BLaER1 treated with 17β-estradiol and CSF1 and Interleukin-3, amounts not matched to agents 10 nM and 100 nM (cell line): ENCODE results near the gene PNPO.

Source experiments
- H3K27ac ChIP-seq, 11 experiments: shearing (Covaris generic); formaldehyde crosslinking; 2 replicates each; pipeline ENCODE4 v1.8.1; 2022
- H3K27me3 ChIP-seq, 11 experiments: shearing (Covaris generic); formaldehyde crosslinking; 2 replicates each; pipeline ENCODE4 v1.8.1; 2022
- H3K36me3 ChIP-seq, 11 experiments: shearing (Covaris generic); formaldehyde crosslinking; 2 replicates each; pipeline ENCODE4 v1.8.1; 2022
- H3K4me1 ChIP-seq, 10 experiments: shearing (Covaris generic); formaldehyde crosslinking; 2 replicates each; pipeline ENCODE4 v1.8.1; 2022
- H3K4me2 ChIP-seq, 11 experiments: shearing (Covaris generic); formaldehyde crosslinking; 2 replicates each; pipeline ENCODE4 v1.8.1; 2022
- H3K4me3 ChIP-seq, 10 experiments: shearing (Covaris generic); formaldehyde crosslinking; 2 replicates each; pipeline ENCODE4 v1.8.1; 2022
- H3K9ac ChIP-seq, 11 experiments: shearing (Covaris generic); formaldehyde crosslinking; 2 replicates each; pipeline ENCODE4 v1.8.1; 2022
- H3K9me3 ChIP-seq, 11 experiments: shearing (Covaris generic); formaldehyde crosslinking; replicated peaks in 1 of 11; 2 replicates each; pipeline ENCODE4 v1.8.1; 2022
- H4K20me1 ChIP-seq, 11 experiments: shearing (Covaris generic); formaldehyde crosslinking; 2 replicates each; pipeline ENCODE4 v1.8.1; 2022
- Cebpa-rat ChIP-seq, 11 experiments: shearing (Covaris generic); IDR thresholded peaks; 2 replicates each; pipeline ENCODE4 v1.8.1; 2022

PNPO gene

GRCh38 chr17:47949946-47950345 is 8.6 kb downstream of the PNPO start:
- no peak for TF ChIP-seq Cebpa-rat (IDR thresholded peaks at IDR 0.05)
- H3K4me2 ChIP-seq = peak overlapping the region; percentile 64 to 87 (median 78); a peak in 21 of 22 replicates
- peaks cover 6 to 43% (median 21%) of the 10 kb centered on the region in 11 experiments; a peak in 17 of 22 replicates for H3K36me3 ChIP-seq
- H3K9me3 ChIP-seq = no peaks in the 10 kb centered on the region
- H3K4me3 ChIP-seq = 0 out of 20 replicates have a peak overlapping the region, but pooled peaks of 1 of the 10 experiments have one; percentile 17
- H3K9ac ChIP-seq = peak overlapping the region in 7 of 11 experiments; percentile 37 to 62 (median 48); a peak in 8 of 22 replicates
- peak overlapping the region in 2 of 11 experiments; percentile 48 to 51; a peak in 3 of 22 replicates for H3K27ac ChIP-seq
- H4K20me1 ChIP-seq = no peaks in the 10 kb centered on the region
- H3K27me3 ChIP-seq = no peaks in the 10 kb centered on the region
- H3K4me1 ChIP-seq = peaks cover 31 to 75% (median 41%) of the 10 kb centered on the region in 10 experiments

- Histone ChIP-seq H3K4me1 (peaks cover 26 to 70% (median 36%) of the 10 kb centered on the region in 10 experiments), H3K27me3 (no peaks in the 10 kb centered on the region), H4K20me1 (no peaks in the 10 kb centered on the region), H3K9me3 (no peaks in the 10 kb centered on the region), H3K4me3 (no peak overlapping the region), H3K9ac (no peak overlapping the region), H3K36me3 (peaks cover 6 to 38% (median 18%) of the 10 kb centered on the region in 11 experiments; a peak in 16 of 22 replicates), H3K27ac (no peak overlapping the region), H3K4me2 (peak overlapping the region in 4 of 11 experiments; percentile 75 to 87 (median 81); a peak in 3 of 22 replicates)
- TF ChIP-seq Cebpa-rat (IDR thresholded peaks at IDR 0.05) = no peak
Observed at GRCh38 chr17:47950448-47950847, 9.1 kb downstream of the PNPO start.

- no peak for TF ChIP-seq Cebpa-rat (IDR thresholded peaks at IDR 0.05)
- peaks cover 29 to 51% (median 31%) of the 10 kb centered on the region in 10 experiments for H3K4me1 ChIP-seq
- H3K4me2 ChIP-seq = peak overlapping the region in 3 of 11 experiments; percentile 41 to 69 (median 64); a peak in 6 of 22 replicates
- H3K9me3 ChIP-seq = no peaks in the 10 kb centered on the region
- peaks cover 0 to 24% (median 8%) of the 10 kb centered on the region in 11 experiments; a peak in 11 of 22 replicates for H3K36me3 ChIP-seq
- H3K4me3 ChIP-seq = no peak overlapping the region
- no peak overlapping the region for H3K9ac ChIP-seq
- H4K20me1 ChIP-seq = 0 out of 22 replicates have a peak, but pooled peaks cover 0 to 7% (median 0%) of the 10 kb centered on the region in 11 experiments
- no peaks in the 10 kb centered on the region for H3K27me3 ChIP-seq
- no peak overlapping the region for H3K27ac ChIP-seq
Observed at GRCh38 chr17:47952171-47953021, 11.0 kb downstream of the PNPO start.

- Histone ChIP-seq H3K27ac (no peak overlapping the region), H3K9ac (no peak overlapping the region), H3K9me3 (no peaks in the 10 kb centered on the region), H3K36me3 (peaks cover 0 to 12% (median under 1%) of the 10 kb centered on the region in 11 experiments; a peak in 5 of 22 replicates), H4K20me1 (0 out of 22 replicates have a peak, but pooled peaks cover 0 to 15% (median 0%) of the 10 kb centered on the region in 11 experiments), H3K27me3 (no peaks in the 10 kb centered on the region), H3K4me3 (no peak overlapping the region), H3K4me1 (peaks cover 27 to 39% (median 33%) of the 10 kb centered on the region in 10 experiments), H3K4me2 (no peak overlapping the region)
- no peak for TF ChIP-seq Cebpa-rat (IDR thresholded peaks at IDR 0.05)
Observed at GRCh38 chr17:47953909-47954308, 12.5 kb downstream of the PNPO start.

DNA sequence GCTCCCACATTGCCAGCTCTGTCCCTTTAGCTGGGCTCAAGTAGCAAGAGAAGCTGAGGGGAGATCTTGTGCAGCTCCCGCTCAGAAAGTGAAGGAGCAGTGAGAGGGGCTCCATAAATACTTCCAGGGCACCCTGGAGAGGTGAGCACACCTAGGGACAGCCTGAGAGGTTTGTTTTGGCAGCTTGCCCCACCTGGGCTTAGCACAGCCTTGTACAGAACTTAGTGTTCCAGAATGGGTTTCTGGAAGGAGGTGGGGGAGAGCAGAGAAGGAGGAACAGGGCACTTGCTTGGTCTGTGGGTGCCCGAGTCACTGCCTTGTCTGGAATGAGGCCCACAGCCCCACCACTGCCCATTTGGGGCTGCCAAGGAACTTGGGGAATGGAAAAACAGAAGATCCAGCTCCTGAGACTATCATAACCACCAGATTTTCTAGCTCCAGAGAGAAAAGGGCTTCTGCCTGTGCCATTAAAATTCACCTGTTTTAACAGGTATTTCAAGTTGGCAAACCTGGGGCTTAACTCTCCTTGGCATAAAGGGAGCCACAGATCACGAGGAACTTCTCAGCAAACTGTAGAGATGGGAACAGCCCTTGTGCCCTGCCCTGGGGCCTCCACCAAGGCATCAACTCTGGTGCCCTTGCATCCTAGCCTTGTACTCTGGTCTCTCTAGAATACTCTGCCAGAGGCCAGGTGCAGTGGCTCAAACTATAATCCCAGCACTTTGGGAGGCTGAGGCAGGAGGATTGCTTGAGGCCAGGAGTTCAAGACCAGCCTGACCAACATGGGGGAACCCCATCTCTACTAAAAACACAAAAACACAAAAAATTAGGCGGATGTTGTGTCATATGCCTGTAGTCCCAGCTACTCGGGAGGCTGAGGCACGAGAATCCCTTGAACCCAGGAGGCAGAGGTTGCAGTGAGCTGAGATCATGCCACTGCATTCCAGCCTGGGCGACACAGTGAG is 14.4 kb downstream of the PNPO start:
- no peaks in the 10 kb centered on the region for H3K9me3 ChIP-seq

GRCh38 chr17:47956791-47957590 is 15.6 kb downstream of the PNPO start:
- Histone ChIP-seq H3K4me1 (peaks cover 6 to 36% (median 19%) of the 10 kb centered on the region in 10 experiments), H4K20me1 (0 out of 22 replicates have a peak, but pooled peaks cover 0 to 15% (median 0%) of the 10 kb centered on the region in 11 experiments), H3K27ac (no peak overlapping the region), H3K9ac (no peak overlapping the region), H3K36me3 (no peaks in the 10 kb centered on the region; a peak in 3 of 22 replicates), H3K4me2 (peak overlapping the region in 8 of 11 experiments; percentile 17 to 57 (median 42); a peak in 12 of 22 replicates), H3K4me3 (no peak overlapping the region), H3K27me3 (no peaks in the 10 kb centered on the region), H3K9me3 (no peaks in the 10 kb centered on the region)
- TF ChIP-seq Cebpa-rat (IDR thresholded peaks at IDR 0.05) = no peak

More for the DNA sequence above, 14.4 kb downstream of the PNPO start:
- no peak overlapping the region for H3K4me3 ChIP-seq
- peaks cover 0 to 6% (median 0%) of the 10 kb centered on the region in 11 experiments; a peak in 3 of 22 replicates for H3K36me3 ChIP-seq
- no peak overlapping the region for H3K4me2 ChIP-seq
- no peak for TF ChIP-seq Cebpa-rat (IDR thresholded peaks at IDR 0.05)
- no peak overlapping the region for H3K9ac ChIP-seq
- H3K27me3 ChIP-seq = no peaks in the 10 kb centered on the region
- H3K27ac ChIP-seq = no peak overlapping the region
- H3K4me1 ChIP-seq = peaks cover 17 to 36% (median 20%) of the 10 kb centered on the region in 10 experiments
- 0 out of 22 replicates have a peak, but pooled peaks cover 0 to 15% (median 0%) of the 10 kb centered on the region in 11 experiments for H4K20me1 ChIP-seq

DNA sequence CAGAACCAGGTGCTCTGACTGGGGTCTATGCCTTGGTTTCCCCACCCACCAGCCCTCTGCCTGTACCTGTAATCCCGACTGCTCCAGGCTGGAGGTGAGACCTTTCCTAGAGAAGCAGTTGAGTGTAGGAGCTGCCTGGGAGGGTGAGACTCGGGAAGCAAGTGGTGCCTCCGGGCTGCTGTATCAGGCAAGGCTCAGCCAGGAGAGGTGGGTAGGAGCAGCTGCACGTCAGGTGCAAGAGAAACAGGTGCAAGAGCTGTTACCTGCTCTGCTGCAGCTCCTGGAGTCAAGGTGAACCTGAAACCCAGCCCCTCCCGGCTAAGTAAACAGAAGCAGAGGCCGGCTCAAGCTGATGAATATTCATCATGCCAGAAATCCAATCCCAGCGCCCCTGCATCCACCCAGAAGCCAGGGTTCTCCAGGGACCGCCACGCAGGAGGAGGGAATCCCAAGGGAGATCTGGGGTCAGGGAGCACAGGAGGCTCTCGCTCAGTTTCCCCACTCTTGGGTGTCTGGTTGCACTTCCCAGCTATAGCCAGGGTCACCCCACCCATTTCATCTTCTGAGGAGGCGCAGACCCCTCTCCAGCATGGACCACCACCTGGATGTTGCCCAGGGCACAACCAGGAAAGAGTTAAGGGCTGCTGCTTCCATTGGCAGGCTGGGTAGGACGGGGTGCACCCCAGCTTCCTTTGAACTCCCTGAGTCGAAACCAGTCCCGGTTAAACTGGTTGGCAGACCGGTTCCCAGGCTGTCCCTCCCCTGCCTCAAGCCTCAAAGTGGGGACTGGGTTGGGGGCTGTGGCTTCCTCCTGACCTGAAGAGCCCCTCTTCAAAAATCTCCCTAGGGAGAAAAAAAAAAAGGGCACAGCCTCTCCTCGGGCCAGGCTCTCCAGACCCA is 16.5 kb downstream of the PNPO start, which contains the start of gene PRR15L:
Gene PRR15L, minus strand, starts transcription at position 293 of the 900 bp plus-strand sequence. CDS start 4,649 bp downstream, outside the sequence.
- TF ChIP-seq Cebpa-rat (IDR thresholded peaks at IDR 0.05) = no peak

More for the DNA sequence above, 16.5 kb downstream of the PNPO start, which contains the start of gene PRR15L:
- H3K4me1 ChIP-seq = peaks cover 0 to 36% (median 19%) of the 10 kb centered on the region in 10 experiments; a peak in 14 of 20 replicates
- no peaks in the 10 kb centered on the region; a peak in 2 of 22 replicates for H3K36me3 ChIP-seq
- H3K4me2 ChIP-seq = peak within 1 kb of the TSS in 8 of 11 experiments; percentile 17 to 57 (median 42); a peak in 13 of 22 replicates
- no peak within 1 kb of the TSS for H3K27ac ChIP-seq
- H3K9ac ChIP-seq = no peak within 1 kb of the TSS
- no peaks in the 10 kb centered on the region for H3K9me3 ChIP-seq
- H3K4me3 ChIP-seq = no peak within 1 kb of the TSS
- H3K27me3 ChIP-seq = no peaks in the 10 kb centered on the region
- 0 out of 22 replicates have a peak, but pooled peaks cover 0 to 15% (median 0%) of the 10 kb centered on the region in 11 experiments for H4K20me1 ChIP-seq
